H1 (cell line): Measurements from ENCODE around the gene NUB1. TPM values are rescaled to one million over a fixed set of nuclear protein-coding genes. Genes with fewer than 3 reads are reported as not detected.

Experiments
- CTCF ChIA-PET: fragments of 300-600 bp; sonication (Branson Sonifier 250); formaldehyde crosslinking; loops from one replicate; lab custom pipeline; 2021; ENCODE audit not compliant: partially characterized antibody; lab: Charles Lee
- POLR2A ChIA-PET: fragments of 300-600 bp; sonication (Branson Sonifier 250); formaldehyde crosslinking; loops from one replicate; lab custom pipeline; 2021; ENCODE audit warnings: inconsistent platforms; ENCODE audit not compliant: partially characterized antibody; lab: Charles Lee
- DNase-seq, 2 experiments: peaks; one replicate each; pipeline versions ENCODE4 v3.0.0 to v3.0.0-alpha.2; 2010 to 2022; ENCODE audit warnings: low spot score in 2 of 2, low read depth in 1 of 2, mixed read lengths in 1 of 2
- FAIRE-seq: peaks from 2 replicates; lab custom pipeline; 2011; peaks lifted over from hg19 to GRCh38; lab: Jason Lieb, UNC
- H2AFZ ChIP-seq: 2 replicates; pipeline ENCODE4 v1.8.1; 2012; ENCODE audit warnings: low read length, inconsistent platforms
- H2AK5ac ChIP-seq: 2 replicates; pipeline ENCODE4 v1.6.1; 2013; ENCODE audit warnings: low read depth, low read length
- H2BK120ac ChIP-seq: replicated peaks from 2 replicates; pipeline ENCODE3; 2013; ENCODE audit warnings: low read depth, low read length, inconsistent platforms
- H2BK12ac ChIP-seq: 2 replicates; pipeline ENCODE4 v1.6.1; 2013; ENCODE audit warnings: low read depth, low read length
- H2BK15ac ChIP-seq: 2 replicates; pipeline ENCODE4 v1.6.1; 2013; ENCODE audit warnings: low read length
- H2BK20ac ChIP-seq: 2 replicates; pipeline ENCODE4 v1.6.1; 2013; ENCODE audit warnings: low read length
- H2BK5ac ChIP-seq: 2 replicates; pipeline ENCODE4 v1.6.1; 2013; ENCODE audit warnings: low read depth, low read length
- H3K14ac ChIP-seq: 2 replicates; pipeline ENCODE4 v1.6.1; 2013; ENCODE audit warnings: inconsistent platforms; ENCODE audit not compliant: insufficient read length
- H3K18ac ChIP-seq: 2 replicates; pipeline ENCODE4 v1.6.1; 2013; ENCODE audit warnings: low read length; ENCODE audit errors: extremely low read depth
- H3K23ac ChIP-seq: 2 replicates; pipeline ENCODE4 v1.6.1; 2013; ENCODE audit warnings: inconsistent platforms; ENCODE audit not compliant: insufficient read length
- H3K23me2 ChIP-seq: 2 replicates; pipeline ENCODE4 v1.6.1; 2013; ENCODE audit warnings: low read depth, low read length
- H3K27ac ChIP-seq: 2 replicates; pipeline ENCODE4 v1.6.1; 2011; ENCODE audit warnings: low read depth, low read length, inconsistent platforms
- H3K27me3 ChIP-seq, 4 experiments: replicated peaks in 1 of 4; 1 replicate in 1 of 4; 2 replicates in 3 of 4; pipeline versions ENCODE4 v1.6.1 to v1.8.1; 2011 to 2013; ENCODE audit warnings: low read length in 3 of 4, mild to moderate bottlenecking in 3 of 4, inconsistent platforms in 2 of 4, mixed read lengths in 2 of 4, moderate library complexity in 1 of 4; ENCODE audit not compliant: control insufficient read depth in 3 of 4, insufficient read depth in 3 of 4; ENCODE audit errors: extremely low read depth in 1 of 4
- H3K36me3 ChIP-seq, 4 experiments: 2 replicates each; pipeline versions ENCODE4 v1.6.1 to v1.8.1; 2011 to 2013; ENCODE audit warnings: mild to moderate bottlenecking in 4 of 4, low read length in 3 of 4, moderate library complexity in 2 of 4, control low read depth in 1 of 4, inconsistent platforms in 1 of 4; ENCODE audit not compliant: insufficient read depth in 4 of 4, control insufficient read depth in 2 of 4
- H3K4ac ChIP-seq: replicated peaks from 2 replicates; pipeline ENCODE3; 2013; ENCODE audit warnings: low read length, low read depth, mixed read lengths, inconsistent platforms; ENCODE audit not compliant: insufficient read length
- H3K4me1 ChIP-seq, 4 experiments: replicated peaks in 1 of 4; 1 replicate in 1 of 4; 2 replicates in 3 of 4; pipeline versions ENCODE4 v1.6.1 to v1.8.1; 2011 to 2013; ENCODE audit warnings: low read length in 3 of 4, inconsistent platforms in 2 of 4, mixed read lengths in 1 of 4; ENCODE audit not compliant: insufficient read depth in 4 of 4, control insufficient read depth in 3 of 4
- H3K4me2 ChIP-seq, 2 experiments: 2 replicates each; pipeline versions ENCODE4 v1.6.1 to v1.8.1; 2011 to 2013; ENCODE audit warnings: low read depth in 2 of 2, low read length in 2 of 2, control low read depth in 1 of 2, inconsistent platforms in 1 of 2, mild to moderate bottlenecking in 1 of 2; ENCODE audit not compliant: insufficient read depth in 1 of 2
- H3K4me3 ChIP-seq, 4 experiments: fragments of 200-600, 300-600 bp in 1 of 4; sonication (generic), shearing (Covaris generic), sonication (Bioruptor Twin) in 1 of 4; 2 replicates each; pipeline versions ENCODE4 v1.5.1 to v1.8.1; 2011 to 2016; ENCODE audit warnings: low read length in 4 of 4, low read depth in 3 of 4, control low read depth in 2 of 4, inconsistent platforms in 2 of 4, mild to moderate bottlenecking in 2 of 4, mixed read lengths in 1 of 4, moderate library complexity in 1 of 4; ENCODE audit not compliant: insufficient read depth in 2 of 4; ENCODE audit errors: extremely low read depth in 1 of 4
- H3K56ac ChIP-seq: replicated peaks from 2 replicates; pipeline ENCODE3; 2013; ENCODE audit warnings: low read depth, mild to moderate bottlenecking, mixed read lengths, low read length, inconsistent platforms; ENCODE audit not compliant: insufficient read length
- H3K79me1 ChIP-seq: 2 replicates; pipeline ENCODE4 v1.6.1; 2013; ENCODE audit warnings: low read depth, low read length, control low read depth
- H3K79me2 ChIP-seq, 2 experiments: 2 replicates each; pipeline versions ENCODE4 v1.6.1 to v1.8.1; 2012 to 2013; ENCODE audit warnings: low read length in 2 of 2, mild to moderate bottlenecking in 2 of 2, inconsistent platforms in 1 of 2; ENCODE audit not compliant: insufficient read depth in 2 of 2, control insufficient read depth in 1 of 2
- H3K9ac ChIP-seq, 4 experiments: replicated peaks in 1 of 4; 1 replicate in 1 of 4; 2 replicates in 3 of 4; pipeline versions ENCODE4 v1.6.1 to v1.8.1; 2011 to 2013; ENCODE audit warnings: low read depth in 3 of 4, low read length in 3 of 4, control low read depth in 2 of 4, mild to moderate bottlenecking in 2 of 4, moderate library complexity in 2 of 4, inconsistent platforms in 1 of 4; ENCODE audit errors: extremely low read depth in 1 of 4
- H3K9me3 ChIP-seq, 2 experiments: 2 replicates each; pipeline versions ENCODE4 v1.6.1 to v1.8.1; 2012 to 2013; ENCODE audit warnings: mild to moderate bottlenecking in 2 of 2, moderate library complexity in 2 of 2, control low read depth in 1 of 2, inconsistent platforms in 1 of 2, low read depth in 1 of 2, low read length in 1 of 2, mixed read lengths in 1 of 2; ENCODE audit not compliant: insufficient read depth in 2 of 2
- H4K20me1 ChIP-seq, 2 experiments: replicated peaks in 1 of 2; 2 replicates each; pipeline versions ENCODE3 to v1.8.1; 2011 to 2013; ENCODE audit warnings: inconsistent platforms in 2 of 2, low read length in 2 of 2, mild to moderate bottlenecking in 1 of 2; ENCODE audit not compliant: insufficient read depth in 2 of 2, control insufficient read depth in 1 of 2
- H4K5ac ChIP-seq: 2 replicates; pipeline ENCODE4 v1.6.1; 2013; ENCODE audit warnings: low read length, low read depth, mixed read lengths, inconsistent platforms; ENCODE audit not compliant: insufficient read length
- H4K8ac ChIP-seq: 2 replicates; pipeline ENCODE4 v1.8.0; 2013; ENCODE audit warnings: mild to moderate bottlenecking, moderate library complexity, low read length, inconsistent platforms; ENCODE audit not compliant: insufficient read depth; ENCODE audit errors: extremely low read depth
- H4K91ac ChIP-seq: replicated peaks from 2 replicates; pipeline ENCODE3; 2013; ENCODE audit warnings: low read length, mixed read lengths, inconsistent platforms; ENCODE audit not compliant: insufficient read length
- EP300 ChIP-seq, 2 experiments: IDR thresholded peaks; 1 replicate in 1 of 2; 2 replicates in 1 of 2; pipeline ENCODE4 v1.6.1; 2011 to 2012; ENCODE audit warnings: low read depth in 2 of 2, low read length in 2 of 2, mild to moderate bottlenecking in 2 of 2, borderline replicate concordance in 1 of 2, inconsistent platforms in 1 of 2, moderate library complexity in 1 of 2
- whole genome bisulfite sequencing, 2 experiments: shearing (Covaris generic) in 1 of 2; methylation state at CpG; one replicate each; pipeline versions ENCODE4 v1.1.6 to v1.1.7; 2013 to 2015; ENCODE audit warnings: low lambda C conversion rate in 2 of 2, mixed read lengths in 2 of 2, inconsistent platforms in 1 of 2, low coverage in 1 of 2, missing lambda C conversion rate in 1 of 2; ENCODE audit not compliant: insufficient replicate concordance in 2 of 2, insufficient coverage in 1 of 2, insufficient read length in 1 of 2; ENCODE audit errors: extremely low coverage in 1 of 2, missing lambda C conversion rate in 1 of 2; 5-methylcytosine and 5-hydroxymethylcytosine counted together
- polyA plus RNA-seq, 7 experiments: library from polyadenylated mRNA; depleted of rRNA in 3 of 7; stranded (reverse) in 5 of 7; unstranded in 2 of 7; fragments of >200 nt in 5 of 7; fragments of 200-250 nt in 2 of 7; gene quantifications; 1 replicate in 5 of 7; 2 replicates in 1 of 7; 4 replicates in 1 of 7; pipeline versions ENCODE4 v1.2.1 to v1.2.3, GENCODE V29; 2011 to 2013; ENCODE audit warnings: missing spikeins in 2 of 7, mixed read lengths in 2 of 7
- total RNA-seq: library from RNA; stranded (reverse); fragmentation: NEBNext Ultra II Directional; extraction: Animal tissue kit (Norgen Biotek cat#: 25700); gene quantifications from 2 replicates; pipeline ENCODE4 v1.2.1, GENCODE V29; 2021

Gene NUB1
- total and polyA plus RNA-seq, 2 of the 8 experiments (the other 6 are each of a cell fraction or from before 2014, with no cell fraction given), result 22.1 to 43.5 TPM

DNA sequence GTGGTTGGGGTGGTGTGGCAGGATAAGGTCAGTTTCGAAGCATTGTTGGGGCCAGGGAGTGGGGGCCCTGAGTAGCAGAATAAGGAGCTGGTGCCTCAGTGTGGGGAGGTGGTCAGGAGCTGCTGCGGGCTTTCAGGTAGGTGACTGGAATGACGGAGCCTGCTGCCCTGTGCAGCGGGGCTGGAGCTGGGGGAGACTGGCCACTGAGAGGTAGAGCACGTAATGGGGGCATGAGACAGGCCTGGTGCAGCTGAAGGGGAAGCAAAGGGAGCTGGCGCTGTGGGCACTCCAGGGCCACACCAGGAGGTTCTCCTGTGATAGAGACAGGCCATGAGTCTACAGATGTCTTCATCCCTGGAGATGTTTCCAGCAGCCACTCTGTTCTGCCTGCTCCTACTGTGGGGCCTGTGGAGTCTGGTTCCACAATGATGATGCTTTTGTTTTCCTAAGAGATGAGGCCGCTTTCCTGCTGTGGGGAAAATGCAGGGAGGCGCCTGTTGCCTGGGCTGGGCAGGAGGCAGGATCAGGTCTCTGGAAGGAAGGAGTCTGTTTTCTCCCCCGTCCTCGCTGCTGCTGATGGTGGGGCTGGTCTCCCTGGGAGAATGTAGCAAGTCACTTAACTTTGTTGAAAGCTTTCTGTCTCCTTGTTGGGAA, 31.1 kb downstream of the NUB1 start:
- H3K23me2 ChIP-seq, result no peaks in the 10 kb centered on the region
- H3K56ac ChIP-seq, result no peak overlapping the region
- no peaks in the 10 kb centered on the region for H3K79me2 ChIP-seq
- H3K18ac ChIP-seq, result no peak overlapping the region
- no peak overlapping the region for H2BK20ac ChIP-seq
- H4K20me1 ChIP-seq, result peaks cover 0 to 2% of the 10 kb centered on the region in 2 experiments
- peak overlapping the region in 1 of 2 experiments; percentile 28; a peak in 2 of 4 replicates for H3K4me2 ChIP-seq
- no peak overlapping the region for H2BK15ac ChIP-seq
- H3K14ac ChIP-seq, result no peak overlapping the region
- ChIA-PET POLR2A (no interaction called here), CTCF (interaction anchor here (0.6 to 16.9 kb wide), 12 partner anchors 10 to 247 kb away, joined by 3 to 185 read pairs (median 4); no protein-coding TSS in a partner anchor)
- no peak overlapping the region for H4K91ac ChIP-seq
- 81% methylated on average over 9 of the region's 10 CpGs; no CpG with 5 or more reads in 1 of the 2 experiments for WGBS, 2 experiments
- no peak overlapping the region for H3K9ac ChIP-seq
- no peak for TF ChIP-seq EP300 (IDR thresholded peaks at IDR 0.05; ENCODE audit: borderline replicate concordance in 1 of 2, low read depth in 2 of 2, low read length in 2 of 2)
- no peak overlapping the region for H2BK5ac ChIP-seq
- H3K4ac ChIP-seq, result no peak overlapping the region
- no peaks in the 10 kb centered on the region for H3K79me1 ChIP-seq
- H3K4me3 ChIP-seq, result no peak overlapping the region
- DNase-seq (peak in 1 of 2 experiments; percentile 47), FAIRE-seq (no peak)
- H3K4me1 ChIP-seq, result peaks cover 0 to 9% (median 3%) of the 10 kb centered on the region in 4 experiments; a peak in 3 of 7 replicates
- no peak overlapping the region for H4K5ac ChIP-seq
- peaks cover 0 to 16% (median 4%) of the 10 kb centered on the region in 4 experiments; a peak in 5 of 8 replicates for H3K36me3 ChIP-seq
- no peak overlapping the region for H3K27ac ChIP-seq
- no peak overlapping the region for H3K23ac ChIP-seq
- H2BK120ac ChIP-seq, result no peak overlapping the region
- H3K9me3 ChIP-seq, result no peaks in the 10 kb centered on the region
- no peak overlapping the region for H2AFZ ChIP-seq
- H4K8ac ChIP-seq, result no peak overlapping the region
- no peak overlapping the region; the same call in 1 of the 2 replicates for H2BK12ac ChIP-seq
- no peak overlapping the region for H2AK5ac ChIP-seq
- no peaks in the 10 kb centered on the region; a peak in 1 of 7 replicates for H3K27me3 ChIP-seq
